Adrenal gland (tissue), 5 donors: ENCODE results near the gene PRKACB.

Source experiments
- CTCF ChIP-seq, 6 experiments: fragments of 450-650 bp in 4 of 6; fragments of 200-600 bp in 2 of 6; sonication (generic) in 1 of 6; IDR thresholded peaks; 1 replicate in 5 of 6; 2 replicates in 1 of 6; pipeline versions ENCODE4 v1.5.1 to v1.8.0; 2016 to 2021; ENCODE audit warnings: antibody characterized with exemption in 6 of 6, mild to moderate bottlenecking in 2 of 6, moderate library complexity in 1 of 6
- POLR2A ChIP-seq, 2 donors: fragments of 450-650 bp; IDR thresholded peaks; one replicate each; pipeline ENCODE4 v1.6.1; 2017; ENCODE audit warnings: antibody characterized with exemption in 2 of 2, mild to moderate bottlenecking in 2 of 2, moderate library complexity in 1 of 2
- donor health status: DM: no; HTN: no; CAD: no.

DNA sequence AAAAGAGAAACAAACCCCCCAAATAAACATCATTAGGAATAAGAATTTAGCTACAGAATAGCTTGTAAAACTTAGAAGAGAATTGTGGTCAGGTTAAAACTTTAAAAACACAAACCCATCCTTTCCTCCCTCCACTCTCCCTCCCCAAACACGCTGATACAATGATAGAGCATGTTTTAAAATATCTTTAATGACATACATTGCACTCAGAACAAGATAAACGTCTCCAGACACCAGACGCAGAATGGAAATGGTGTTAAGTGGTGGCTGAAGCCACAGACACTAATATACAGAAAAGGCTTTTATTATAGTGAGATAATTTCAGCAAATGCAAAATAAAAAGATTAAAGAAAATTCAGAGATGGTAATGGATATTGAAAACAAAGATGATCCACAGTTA is 98.6 kb downstream of the PRKACB start:
- TF ChIP-seq CTCF (IDR thresholded peaks at IDR 0.05) (no peak), POLR2A (IDR thresholded peaks at IDR 0.05) (no peak)
